Stimulated activated CD4-positive, alpha-beta T cell treated with anti-CD3 and anti-CD28 coated beads, Interleukin-12 subunit alpha, Interleukin-12 subunit beta, amount 100 ng/mL, for 4 hours (primary cell): Measurements from ENCODE around the gene IL22RA2.
"Not testable (repeated sequence)": the region's sequence is repeated elsewhere in the genome, so short reads cannot be mapped to it uniquely, and the experiment has no call there.

Source experiments
- DNase-seq: peaks from one replicate; pipeline ENCODE4 v3.0.0-alpha.2; 2020

IL22RA2 gene

GRCh38 chr6:137119196-137120104, 54.0 kb downstream of the IL22RA2 start:
- no peak for DNase-seq

- no peak for DNase-seq
Measured at GRCh38 chr6:137117581-137117980, 55.9 kb downstream of the IL22RA2 start.

DNA sequence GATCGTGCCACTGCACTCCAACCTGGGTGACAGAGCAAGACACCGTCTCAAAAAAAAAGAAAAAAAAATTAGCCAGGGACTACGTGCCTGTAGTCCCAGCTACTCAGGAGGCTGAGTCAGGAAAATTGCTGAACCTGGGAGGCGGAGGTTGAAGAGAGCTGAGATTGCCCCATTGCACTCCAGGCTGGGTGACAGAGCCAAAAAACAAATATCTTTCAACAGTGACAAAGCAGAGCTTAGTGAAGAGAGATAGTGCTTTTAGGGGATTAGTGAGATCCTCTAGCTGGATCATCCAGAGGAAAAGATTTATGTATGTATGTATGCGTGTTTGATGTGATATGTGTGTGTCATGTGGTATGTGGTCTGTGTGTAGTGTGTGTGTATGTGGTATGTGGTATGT, 56.6 kb downstream of the IL22RA2 start:
- no peak for DNase-seq

- no peak for DNase-seq
Measured at GRCh38 chr6:137115658-137116057, 57.8 kb downstream of the IL22RA2 start.

DNA sequence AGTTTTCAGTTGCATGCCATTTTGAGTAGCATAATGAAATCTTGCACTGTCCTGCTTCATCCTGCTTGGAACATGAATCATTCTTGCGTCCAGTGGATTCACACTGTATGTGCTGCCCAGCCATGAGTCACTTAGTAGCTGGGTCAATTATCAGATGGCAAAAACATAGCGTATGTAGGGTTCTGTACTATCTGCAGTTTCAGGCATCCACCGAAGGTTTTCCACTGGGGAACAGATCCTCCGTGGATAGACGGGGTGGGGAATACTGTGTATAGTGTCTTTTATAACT, 61.4 kb downstream of the IL22RA2 start:
- DNase-seq = no peak

GRCh38 chr6:137111296-137112066, 62.0 kb downstream of the IL22RA2 start:
- DNase-seq = no peak

DNA sequence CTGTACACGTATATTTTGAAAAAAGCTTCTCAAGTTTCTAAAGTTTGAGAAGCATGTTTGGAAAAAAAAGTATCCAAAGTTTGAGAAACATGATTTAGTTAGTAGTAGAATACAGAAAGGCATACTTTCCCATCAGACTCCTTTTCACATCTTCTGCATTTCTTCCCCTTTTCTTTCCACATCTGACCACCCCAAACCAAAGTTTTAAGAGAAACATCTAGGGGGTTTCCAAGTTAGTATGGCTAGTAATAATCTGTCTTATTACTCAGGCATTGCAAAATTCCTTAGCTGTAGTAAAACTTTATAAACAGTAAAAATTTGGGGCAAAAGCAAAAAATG, 65.7 kb downstream of the IL22RA2 start:
- no peak for DNase-seq

DNA sequence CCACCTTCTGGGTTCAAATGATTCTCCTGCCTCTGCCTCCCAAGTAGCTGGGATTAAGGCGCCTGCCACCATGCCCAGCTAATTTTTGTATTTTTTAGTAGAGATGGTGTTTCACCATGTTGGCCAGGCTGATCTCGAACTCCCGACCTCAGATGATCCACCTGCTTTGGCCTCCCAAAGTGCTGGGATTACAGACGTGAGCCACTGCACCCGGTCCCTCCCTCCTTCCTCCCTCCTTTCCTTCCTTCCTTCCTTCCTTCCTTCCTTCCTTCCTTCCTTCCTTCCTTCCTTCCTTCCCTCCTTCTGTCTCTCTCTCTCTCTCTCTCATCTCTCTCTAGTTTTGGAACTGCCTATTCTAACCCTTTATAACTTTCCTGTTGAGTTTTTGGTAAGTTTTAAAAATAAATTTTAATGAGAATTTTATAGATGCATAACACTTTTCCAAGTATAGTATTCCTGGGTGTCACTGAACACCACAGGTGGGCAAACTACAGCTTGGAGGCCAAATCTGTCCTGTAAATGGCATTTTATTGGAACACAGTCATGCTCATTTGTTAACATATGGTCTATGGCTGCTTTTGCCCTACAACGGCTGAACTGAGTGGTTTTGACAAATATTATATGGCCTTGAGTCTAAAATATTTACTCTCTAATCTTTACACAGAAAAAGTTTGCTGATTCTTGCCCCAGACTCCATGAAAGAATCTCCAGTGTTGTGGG, 66.2 kb downstream of the IL22RA2 start:
- not testable (repeated sequence) for DNase-seq

DNA sequence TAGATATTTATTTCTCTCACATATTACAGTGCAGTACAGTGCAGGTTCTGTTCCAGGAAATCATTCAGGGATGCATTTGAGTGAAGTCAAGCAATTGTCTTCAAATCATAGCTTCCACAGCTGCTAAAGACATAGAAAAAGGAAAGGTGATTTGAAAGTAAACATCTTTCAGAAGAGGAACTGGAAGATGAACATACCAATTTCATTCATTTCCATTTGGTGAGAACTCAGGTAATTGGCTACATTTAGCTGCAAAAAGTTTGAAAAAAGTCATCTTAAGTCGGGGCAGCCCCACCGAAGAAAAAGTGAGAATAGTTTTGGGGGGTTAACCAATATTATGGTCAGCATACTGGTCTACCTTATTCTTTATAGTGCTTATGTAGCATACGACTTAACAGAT, 67.3 kb downstream of the IL22RA2 start:
- DNase-seq = no peak

GRCh38 chr6:137105375-137105774, 68.1 kb downstream of the IL22RA2 start:
- DNase-seq = no peak

DNA sequence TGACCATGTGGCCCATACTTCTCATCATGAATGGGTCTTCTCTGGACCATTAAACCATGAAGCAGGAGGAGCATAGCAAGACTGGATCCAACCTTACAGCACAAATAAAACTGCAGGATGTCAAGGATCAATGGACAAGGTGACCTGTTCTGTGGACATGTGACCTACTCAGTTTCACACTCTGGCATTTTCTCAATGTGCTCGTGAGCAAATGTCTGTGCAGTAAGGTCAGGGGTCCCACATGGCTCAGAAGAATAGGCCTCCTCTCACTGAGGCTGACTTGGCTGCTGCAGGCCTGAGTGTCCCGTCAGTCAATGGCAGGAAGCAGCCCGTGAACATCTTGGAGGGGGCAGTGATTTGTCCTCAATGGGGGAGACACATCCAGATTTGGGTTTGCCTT, 68.5 kb downstream of the IL22RA2 start:
- DNase-seq = no peak

DNA sequence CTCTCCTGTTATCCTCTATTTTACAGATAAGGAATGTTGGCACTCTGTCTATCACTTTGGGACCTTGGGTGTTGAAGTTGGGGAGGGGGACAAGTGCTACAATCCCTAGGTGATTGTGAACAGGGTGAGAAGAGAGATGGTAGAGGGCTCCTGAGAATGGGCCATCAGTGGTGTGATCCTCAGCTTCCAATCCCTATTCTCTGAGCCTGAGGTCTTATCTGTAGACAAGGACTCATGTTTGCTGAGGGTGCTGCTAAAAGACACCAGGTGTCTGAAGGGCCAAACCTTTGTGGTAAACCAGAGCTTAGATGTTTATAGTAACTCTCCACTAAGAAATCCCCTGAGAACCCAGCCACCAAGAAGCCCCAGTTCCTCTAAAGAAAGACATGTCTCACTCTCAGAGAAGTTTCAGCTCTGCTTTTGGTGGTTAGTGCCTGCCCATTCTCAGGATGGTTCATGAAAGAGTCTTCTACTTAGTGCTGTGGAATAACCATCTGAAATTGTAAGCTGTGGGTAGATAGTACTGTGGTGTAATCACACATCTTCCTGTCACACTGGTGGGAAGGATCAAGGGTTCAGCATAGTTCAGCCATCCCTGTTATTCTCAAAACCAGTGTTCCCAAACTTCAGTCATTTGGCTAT, 70.5 kb downstream of the IL22RA2 start:
- DNase-seq = no peak

DNA sequence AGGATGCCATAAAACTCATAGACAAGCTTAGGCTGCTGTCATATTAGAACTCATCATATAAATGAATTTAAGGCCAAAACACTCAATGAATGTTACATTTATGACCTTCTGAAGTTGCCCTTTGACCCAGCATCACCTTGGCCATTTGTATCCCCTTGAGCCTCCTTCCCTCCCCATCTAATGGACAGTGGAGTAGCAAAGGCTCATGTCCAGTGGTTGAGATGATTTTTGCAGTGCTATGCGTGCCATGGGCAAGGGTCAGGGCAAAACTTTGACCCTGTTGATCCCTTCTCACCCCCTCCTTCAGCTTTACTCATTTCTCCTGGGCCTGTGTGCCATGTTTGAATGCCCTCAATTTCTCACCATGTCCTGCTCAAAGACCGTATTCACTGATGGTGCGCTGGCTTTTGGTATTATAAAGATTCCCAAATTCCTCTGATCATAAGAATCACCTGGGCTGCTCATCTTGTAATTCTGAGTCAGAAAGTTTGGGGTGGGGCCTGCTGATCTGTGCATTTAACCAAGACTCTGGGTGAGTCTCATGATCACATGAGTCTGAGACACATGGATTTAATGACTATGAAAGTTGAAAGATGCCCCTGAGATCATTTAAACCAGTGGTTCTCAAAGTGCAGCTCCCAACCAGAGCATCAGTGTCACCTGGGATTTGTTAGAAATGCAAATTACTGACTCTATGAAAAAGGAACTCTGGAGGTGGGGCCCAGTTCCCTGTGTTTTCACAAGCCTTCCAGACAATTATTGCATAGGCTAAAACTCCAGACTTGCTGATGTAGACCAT, 71.2 kb downstream of the IL22RA2 start:
- DNase-seq = no peak

- no peak for DNase-seq
Measured at GRCh38 chr6:137099689-137100403, 73.6 kb downstream of the IL22RA2 start.

DNA sequence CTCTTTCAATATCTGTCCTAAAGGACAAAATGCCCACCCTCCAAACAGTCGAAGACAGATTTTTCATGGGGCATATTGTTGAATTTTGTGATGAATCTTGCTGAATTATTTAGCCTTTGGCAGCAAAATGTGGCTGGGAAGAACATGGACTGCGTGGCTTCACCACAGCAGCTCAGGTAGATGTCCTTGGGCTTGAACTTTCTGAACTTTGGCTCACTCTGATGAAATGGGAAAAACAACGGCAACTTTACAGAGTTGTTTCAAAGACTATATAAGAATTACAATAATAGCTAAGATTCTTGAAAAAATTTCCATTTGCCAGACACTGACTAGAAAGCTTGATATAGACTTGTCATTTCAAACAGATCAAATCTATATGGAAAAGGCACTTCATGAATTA, 75.9 kb downstream of the IL22RA2 start:
- DNase-seq = no peak

DNA sequence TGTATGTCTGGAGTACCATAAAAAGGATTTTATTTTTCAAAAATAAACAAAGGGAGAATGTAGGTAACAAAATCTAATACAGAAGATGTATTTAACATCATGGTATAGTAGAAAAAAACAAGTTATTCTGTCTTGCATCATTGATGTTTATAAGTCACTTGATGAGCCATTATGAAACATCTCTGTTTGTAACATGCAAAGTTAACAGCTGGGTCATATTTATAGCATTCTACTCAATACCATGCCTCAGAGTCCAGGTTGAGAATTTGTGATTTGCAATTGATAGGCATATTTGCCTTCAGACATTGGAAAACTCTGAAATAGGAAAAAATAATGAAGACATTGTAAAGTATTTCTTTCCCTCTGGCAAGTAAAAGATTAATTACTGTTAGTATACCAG, 76.4 kb downstream of the IL22RA2 start:
- no peak for DNase-seq

- DNase-seq = no peak
Measured at GRCh38 chr6:137095651-137096238, 77.7 kb downstream of the IL22RA2 start.

DNA sequence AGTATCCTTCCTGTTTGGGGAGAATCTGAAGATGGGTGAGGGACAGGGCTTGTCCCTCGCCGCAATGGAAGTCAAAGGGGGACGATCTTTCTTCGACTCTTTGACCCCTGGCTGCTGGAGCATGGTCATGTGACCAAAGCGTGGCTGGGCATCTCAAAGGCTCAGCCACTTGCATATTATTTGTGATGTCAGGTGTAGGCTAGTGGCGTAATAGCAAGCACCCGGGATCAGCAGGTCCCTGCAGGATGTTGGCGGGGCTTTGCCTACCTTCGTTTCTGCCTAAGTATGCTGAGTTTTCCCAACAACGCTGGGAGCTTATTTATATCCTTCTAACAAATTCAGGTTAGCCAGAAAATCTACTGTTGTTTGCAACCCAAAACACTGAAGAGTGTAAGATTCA, 78.4 kb downstream of the IL22RA2 start:
- DNase-seq = no peak

GRCh38 chr6:137094411-137095008, 78.9 kb downstream of the IL22RA2 start:
- DNase-seq = peak; percentile 29
